ENCODE data around the gene TDRD6.

The TDRD6 gene

DNA sequence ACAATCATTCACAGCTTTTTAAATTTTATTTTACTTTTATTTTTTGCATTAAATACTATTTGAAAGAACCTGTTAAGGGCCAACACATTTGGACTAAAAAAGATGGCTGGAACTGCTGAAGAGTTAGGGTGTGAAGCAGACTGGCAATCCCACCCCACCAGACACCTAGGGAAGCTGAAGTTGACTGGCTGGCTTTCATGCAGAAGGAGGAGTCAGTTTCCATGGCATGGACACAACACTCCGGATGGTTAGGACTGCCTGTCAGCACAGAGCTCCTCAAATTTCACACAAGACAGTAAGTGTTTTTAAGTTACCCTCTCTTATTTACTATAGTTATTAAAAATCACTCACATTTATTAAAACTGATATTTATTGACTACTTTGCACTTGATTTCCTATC lies 59.0 kb downstream of the TDRD6 start, which contains the start of gene ANKRD66:
Gene ANKRD66 (plus strand): TSS at position 238 of the 400 bp plus-strand sequence. CDS start 5,016 bp downstream, outside the sequence.
- no peak for ATAC-seq

DNA sequence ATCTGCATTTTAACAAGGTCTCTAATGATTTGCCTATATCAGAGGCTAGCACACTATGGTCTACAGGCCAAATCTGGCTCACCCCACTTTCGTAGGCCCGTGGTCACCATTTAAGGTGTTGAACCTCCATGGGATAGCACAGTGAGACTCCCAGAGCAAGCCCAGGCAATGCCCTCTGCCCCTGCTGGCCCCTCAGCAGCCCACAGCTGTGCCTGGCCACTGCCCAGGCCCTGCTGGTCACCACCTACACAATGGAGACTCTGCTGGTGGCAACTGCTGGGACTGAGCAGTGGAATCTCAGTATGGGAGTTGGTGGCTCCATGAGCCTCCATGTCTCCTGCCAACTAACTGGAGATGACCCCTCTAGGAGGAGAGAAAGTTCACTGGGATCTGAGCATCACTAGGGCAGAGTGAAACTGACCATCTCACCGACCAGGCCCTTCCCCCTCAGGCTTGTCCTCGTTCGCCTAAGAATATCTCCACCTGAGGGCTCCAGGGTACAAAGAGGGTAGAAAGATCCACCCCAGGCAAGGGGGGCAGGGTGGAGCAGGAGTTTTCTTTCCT lies 61.3 kb downstream of the TDRD6 start:
- no peak for ATAC-seq

GRCh38 chr6:46749731-46750130 lies 62.0 kb downstream of the TDRD6 start:
- no peak for ATAC-seq

DNA sequence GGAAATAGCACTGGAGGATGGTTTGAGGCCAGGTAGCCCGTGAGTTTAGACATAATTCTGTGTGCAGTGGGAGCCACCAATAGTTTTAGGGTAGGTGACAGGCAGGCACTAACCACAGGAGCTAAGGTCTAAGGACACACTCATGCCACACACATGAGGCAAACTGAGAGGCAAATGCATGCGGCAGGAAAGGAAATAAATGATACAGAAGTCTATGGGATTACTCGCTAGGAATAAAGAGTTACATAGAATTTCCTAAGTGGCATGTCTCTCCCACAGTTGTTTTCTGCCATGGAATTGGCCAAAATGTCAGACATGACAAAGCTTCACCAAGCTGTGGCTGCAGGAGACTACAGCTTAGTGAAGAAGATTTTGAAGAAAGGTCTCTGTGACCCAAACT lies 64.0 kb downstream of the TDRD6 start:
- no peak for ATAC-seq
